MM.1S (cell line): ENCODE results near the gene LCTL.

Experiments used
- DNase-seq: peaks from one replicate; pipeline ENCODE4 v3.0.0-alpha.2; 2015
- H2AFZ ChIP-seq: fragments of 300-600 bp; sonication (generic); 2 replicates; pipeline ENCODE4 v1.6.0; 2016; ENCODE audit warnings: antibody characterized with exemption, low read length
- H3F3A ChIP-seq: fragments of 300-600 bp; sonication (generic); 2 replicates; pipeline ENCODE4 v1.6.1; 2016; ENCODE audit warnings: mild to moderate bottlenecking, antibody characterized with exemption, low read length, moderate library complexity, mixed read lengths; ENCODE audit not compliant: insufficient read depth
- H3K27ac ChIP-seq: fragments of 300-600 bp; sonication (generic); 2 replicates; pipeline ENCODE4 v1.5.1; 2016; ENCODE audit warnings: mild to moderate bottlenecking, low read length
- H3K27me3 ChIP-seq: fragments of 300-600 bp; sonication (generic); replicated peaks from 2 replicates; pipeline ENCODE4 v1.6.0; 2016; ENCODE audit warnings: low read length; ENCODE audit not compliant: insufficient read depth
- H3K36me3 ChIP-seq: fragments of 300-600 bp; sonication (generic); replicated peaks from 2 replicates; pipeline ENCODE4 v1.6.1; 2016; ENCODE audit warnings: mild to moderate bottlenecking, low read length, mixed read lengths; ENCODE audit not compliant: insufficient read depth
- H3K4me1 ChIP-seq: fragments of 300-600 bp; sonication (generic); 2 replicates; pipeline ENCODE4 v1.6.1; 2016; ENCODE audit warnings: low read length, mixed read lengths
- H3K4me2 ChIP-seq: fragments of 300-600 bp; sonication (generic); 2 replicates; pipeline ENCODE4 v1.6.0; 2016; ENCODE audit warnings: low read depth, low read length
- H3K4me3 ChIP-seq: fragments of 300-600 bp; sonication (generic); 2 replicates; pipeline ENCODE4 v1.5.1; 2016; ENCODE audit warnings: low read length, mixed read lengths
- H3K79me2 ChIP-seq: fragments of 300-600 bp; sonication (generic); 2 replicates; pipeline ENCODE4 v1.6.1; 2016; ENCODE audit warnings: mixed run types, low read length, mixed read lengths
- H3K9ac ChIP-seq: fragments of 300-600 bp; sonication (generic); 2 replicates; pipeline ENCODE4 v1.6.1; 2016; ENCODE audit warnings: low read length, mixed read lengths
- H3K9me2 ChIP-seq: fragments of 300-600 bp; sonication (generic); replicated peaks from 2 replicates; pipeline ENCODE4 v1.6.1; 2016; ENCODE audit warnings: mild to moderate bottlenecking, low read length, mixed read lengths; ENCODE audit not compliant: insufficient read depth
- H3K9me3 ChIP-seq: fragments of 300-600 bp; sonication (generic); replicated peaks from 2 replicates; pipeline ENCODE4 v1.6.1; 2016; ENCODE audit warnings: mild to moderate bottlenecking, low read length, mixed read lengths; ENCODE audit not compliant: insufficient read depth
- H4K20me1 ChIP-seq: fragments of 300-600 bp; sonication (generic); 2 replicates; pipeline ENCODE4 v1.6.1; 2016; ENCODE audit warnings: mild to moderate bottlenecking, low read length, moderate library complexity, mixed read lengths; ENCODE audit not compliant: insufficient read depth
- CTCF ChIP-seq: fragments of 300-600 bp; sonication (generic); IDR thresholded peaks from 2 replicates; pipeline ENCODE4 v1.5.1; 2016; ENCODE audit warnings: antibody characterized with exemption, low read length, mixed read lengths
- EZH2 ChIP-seq: fragments of 300-600 bp; sonication (generic); optimal IDR thresholded peaks from 2 replicates; pipeline ENCODE3; 2017; ENCODE audit warnings: low read depth, mild to moderate bottlenecking, antibody characterized with exemption, low read length, mixed read lengths
- EZH2phosphoT487 ChIP-seq: fragments of 300-600 bp; sonication (generic); IDR thresholded peaks from 2 replicates; pipeline ENCODE4 v1.6.1; 2018; ENCODE audit warnings: antibody characterized with exemption, low read length

The LCTL gene

DNA sequence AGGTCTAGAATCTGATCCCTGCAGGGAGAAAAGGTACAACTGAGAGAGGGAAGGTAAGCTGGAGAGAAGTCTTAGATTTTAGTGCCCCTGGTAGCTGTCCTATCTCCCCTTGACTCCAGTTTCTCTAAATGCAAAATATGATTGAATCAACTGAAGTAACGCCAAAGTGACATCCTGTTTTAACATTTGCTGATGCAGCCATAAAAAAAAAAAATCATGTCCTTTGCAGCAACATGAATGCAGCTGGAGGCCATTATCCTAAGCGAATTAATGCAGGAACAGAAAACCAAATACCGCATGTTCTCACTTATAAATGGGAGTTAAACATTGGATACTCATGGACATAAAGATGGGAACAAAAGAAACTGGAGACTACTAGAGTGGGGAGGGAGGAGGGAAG is 42.4 kb upstream of the LCTL start:
- Histone ChIP-seq H2AFZ (no peak overlapping the region), H3K27ac (no peak overlapping the region), H3K27me3 (no peaks in the 10 kb centered on the region), H4K20me1 (no peaks in the 10 kb centered on the region), H3K9me2 (no peaks in the 10 kb centered on the region), H3K36me3 (no peaks in the 10 kb centered on the region), H3K4me2 (no peak overlapping the region), H3K79me2 (no peaks in the 10 kb centered on the region), H3K9ac (no peak overlapping the region), H3F3A (no peaks in the 10 kb centered on the region), H3K4me1 (no peaks in the 10 kb centered on the region), H3K9me3 (no peaks in the 10 kb centered on the region), H3K4me3 (no peak overlapping the region)
- no peak for DNase-seq
- no peak for TF ChIP-seq CTCF
- no peak for TF ChIP-seq EZH2phosphoT487
- TF ChIP-seq EZH2, result no peak

DNA sequence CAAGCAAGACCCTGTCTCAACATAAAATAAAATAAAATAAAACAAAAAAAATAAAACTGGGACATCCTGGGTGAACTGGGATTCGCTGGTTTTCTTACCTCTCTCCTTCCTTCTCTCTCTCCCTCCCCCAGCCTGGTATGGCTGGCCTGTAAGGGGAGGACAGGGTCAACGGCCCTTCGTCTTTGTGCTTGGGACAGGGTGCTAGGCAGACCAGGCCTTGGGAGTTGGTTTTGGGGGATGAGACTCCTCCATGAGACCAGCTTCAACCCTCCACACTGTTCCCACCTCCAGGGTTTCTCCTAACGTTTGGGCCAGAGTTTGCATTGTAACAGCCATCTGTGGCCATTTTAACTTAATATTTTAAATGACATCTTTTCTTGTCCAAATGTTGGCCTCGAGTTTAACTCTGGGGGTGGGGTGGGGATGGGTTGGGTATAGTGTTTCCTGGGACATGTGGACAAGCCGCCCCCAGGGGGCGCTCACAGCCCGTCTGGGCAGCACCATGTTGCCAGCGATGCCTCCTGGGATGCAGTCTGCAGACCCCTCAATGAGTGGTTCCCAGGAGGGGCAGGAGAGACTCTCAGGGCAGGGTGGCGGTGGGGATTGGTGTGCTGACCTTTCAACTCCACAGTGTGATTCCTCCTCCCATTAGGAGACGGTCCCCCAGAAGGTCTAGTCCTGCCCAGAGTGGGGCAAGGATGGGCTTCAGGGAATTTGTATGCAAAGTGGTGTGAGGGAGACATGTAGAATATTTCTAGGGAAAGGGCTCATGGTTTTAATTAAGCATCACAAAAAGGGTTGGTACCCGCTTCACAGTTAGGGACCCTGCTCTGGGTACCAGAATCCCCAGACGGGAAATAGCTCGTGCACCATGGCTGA is 37.7 kb upstream of the LCTL start:
- no peaks in the 10 kb centered on the region for H3K27me3 ChIP-seq
- no peaks in the 10 kb centered on the region for H3K4me1 ChIP-seq
- no peak overlapping the region for H3K4me3 ChIP-seq
- no peaks in the 10 kb centered on the region for H3K36me3 ChIP-seq
- no peaks in the 10 kb centered on the region for H3K9me3 ChIP-seq
- H3K9ac ChIP-seq, result no peak overlapping the region
- H3K4me2 ChIP-seq, result no peak overlapping the region
- no peaks in the 10 kb centered on the region for H3F3A ChIP-seq
- H4K20me1 ChIP-seq, result no peaks in the 10 kb centered on the region
- H3K79me2 ChIP-seq, result no peaks in the 10 kb centered on the region
- H3K27ac ChIP-seq, result no peak overlapping the region
- DNase-seq, result peak; percentile 63
- no peak overlapping the region for H2AFZ ChIP-seq
- peak; percentile 76 for TF ChIP-seq CTCF
- no peak for TF ChIP-seq EZH2phosphoT487
- H3K9me2 ChIP-seq, result no peaks in the 10 kb centered on the region

GRCh38 chr15:66601521-66601920 is 35.7 kb upstream of the LCTL start:
- no peaks in the 10 kb centered on the region for H3K9me2 ChIP-seq
- no peak overlapping the region for H3K4me3 ChIP-seq
- H3K36me3 ChIP-seq, result no peaks in the 10 kb centered on the region
- H3K27me3 ChIP-seq, result no peaks in the 10 kb centered on the region
- no peak overlapping the region for H3K27ac ChIP-seq
- H3K79me2 ChIP-seq, result no peaks in the 10 kb centered on the region
- no peak overlapping the region for H3K9ac ChIP-seq
- no peak for DNase-seq
- no peaks in the 10 kb centered on the region for H4K20me1 ChIP-seq
- H3K4me1 ChIP-seq, result no peaks in the 10 kb centered on the region
- no peak overlapping the region for H2AFZ ChIP-seq
- no peaks in the 10 kb centered on the region for H3F3A ChIP-seq
- H3K9me3 ChIP-seq, result no peaks in the 10 kb centered on the region
- H3K4me2 ChIP-seq, result no peak overlapping the region
- TF ChIP-seq CTCF, result no peak
- no peak for TF ChIP-seq EZH2
- no peak for TF ChIP-seq EZH2phosphoT487
